WTC11 (cell line): ENCODE data around the gene RNGTT. TPM values are rescaled to one million over a fixed set of nuclear protein-coding genes. Genes with fewer than 3 reads are reported as not detected.

Experiments
- ATAC-seq: fragments of 200-7000 bp; cut with Tn5 transposase; 2 replicates; pipeline ENCODE4 v1.10.0; 2021; ENCODE audit warnings: mild to moderate bottlenecking, moderate library complexity
- CTCF ChIA-PET: fragments of 300-600 bp; sonication (Branson Sonifier 250); formaldehyde crosslinking; loops from one replicate; lab custom pipeline; 2021; ENCODE audit warnings: antibody characterized with exemption; lab: Charles Lee
- POLR2A ChIA-PET: fragments of 350-600 bp; sonication (Branson Sonifier 250); formaldehyde crosslinking; loops from one replicate; lab custom pipeline; 2021; ENCODE audit warnings: antibody characterized with exemption; lab: Charles Lee
- DNase-seq: peaks from one replicate; pipeline ENCODE4 v3.0.0; 2021; ENCODE audit warnings: low spot score
- H3K27ac Mint-ChIP-seq: 2 replicates; pipeline ENCODE4 v1.8.0; 2021; ENCODE audit warnings: mixed read lengths
- H3K27me3 Mint-ChIP-seq: 2 replicates; pipeline ENCODE4 v1.8.0; 2021; ENCODE audit warnings: low read depth, mild to moderate bottlenecking, moderate library complexity, mixed read lengths
- H3K36me3 Mint-ChIP-seq: 2 replicates; pipeline ENCODE4 v1.8.0; 2021; ENCODE audit warnings: mixed read lengths
- H3K4me1 Mint-ChIP-seq: 2 replicates; pipeline ENCODE4 v1.8.0; 2022; ENCODE audit warnings: mixed read lengths
- H3K4me3 Mint-ChIP-seq: 2 replicates; pipeline ENCODE4 v1.8.0; 2021; ENCODE audit warnings: mild to moderate bottlenecking, moderate library complexity, mixed read lengths
- H3K9me3 Mint-ChIP-seq: 2 replicates; pipeline ENCODE4 v1.8.0; 2021; ENCODE audit warnings: mixed read lengths
- ATF1 ChIP-seq: sonication (generic); formaldehyde crosslinking; IDR thresholded peaks from 2 replicates; pipeline ENCODE4 v1.8.1; 2023; ENCODE audit warnings: mild to moderate bottlenecking, moderate library complexity, missing genetic modification reagents
- CDX4 ChIP-seq: fragments of 250-450 bp; sonication (Bioruptor Pico); IDR thresholded peaks from 2 replicates; pipeline ENCODE4 v1.9.0; 2021; ENCODE audit warnings: moderate library complexity, mild to moderate bottlenecking, inconsistent platforms, borderline replicate concordance
- ELF4 ChIP-seq: sonication (generic); formaldehyde crosslinking; IDR thresholded peaks from 2 replicates; pipeline ENCODE4 v1.8.1; 2022; ENCODE audit warnings: low read depth, mild to moderate bottlenecking, moderate library complexity, missing genetic modification reagents
- ESRRA ChIP-seq: sonication (generic); formaldehyde crosslinking; IDR thresholded peaks from 2 replicates; pipeline ENCODE4 v1.8.1; 2022; ENCODE audit warnings: mild to moderate bottlenecking, missing genetic modification reagents, borderline replicate concordance
- ETV6 ChIP-seq: sonication (generic); formaldehyde crosslinking; IDR thresholded peaks from 2 replicates; pipeline ENCODE4 v1.8.1; 2022; ENCODE audit warnings: mild to moderate bottlenecking, missing genetic modification reagents
- MLX ChIP-seq: sonication (generic); formaldehyde crosslinking; IDR thresholded peaks from 2 replicates; pipeline ENCODE4 v1.8.1; 2023; ENCODE audit warnings: mild to moderate bottlenecking, missing genetic modification reagents, moderate library complexity
- MYBL2 ChIP-seq: sonication (generic); formaldehyde crosslinking; IDR thresholded peaks from 2 replicates; pipeline ENCODE4 v1.8.1; 2023; ENCODE audit warnings: mild to moderate bottlenecking, moderate library complexity, missing genetic modification reagents
- OVOL2 ChIP-seq: fragments of 250-450 bp; sonication (Bioruptor Pico); IDR thresholded peaks from 2 replicates; pipeline ENCODE4 v1.9.0; 2021; ENCODE audit warnings: mild to moderate bottlenecking, borderline replicate concordance
- RORB ChIP-seq: fragments of 250-450 bp; sonication (Bioruptor Pico); IDR thresholded peaks from 2 replicates; pipeline ENCODE4 v1.9.0; 2021; ENCODE audit warnings: mild to moderate bottlenecking
- TCF7 ChIP-seq: sonication (generic); formaldehyde crosslinking; IDR thresholded peaks from 2 replicates; pipeline ENCODE4 v1.8.0; 2022; ENCODE audit warnings: mild to moderate bottlenecking, low read depth, missing genetic modification reagents, moderate library complexity
- TP53 ChIP-seq: sonication (generic); formaldehyde crosslinking; IDR thresholded peaks from 2 replicates; pipeline ENCODE4 v1.8.1; 2023; ENCODE audit warnings: mild to moderate bottlenecking, missing genetic modification reagents
- ZBTB21 ChIP-seq: sonication (generic); formaldehyde crosslinking; IDR thresholded peaks from 2 replicates; pipeline ENCODE4 v1.8.1; 2023; ENCODE audit warnings: mild to moderate bottlenecking, missing genetic modification reagents, borderline replicate concordance
- ZNF138 ChIP-seq: sonication (generic); formaldehyde crosslinking; conservative IDR thresholded peaks from 2 replicates; pipeline ENCODE4 v1.8.1; 2022; ENCODE audit warnings: mild to moderate bottlenecking, moderate library complexity, missing genetic modification reagents
- ZNF263 ChIP-seq: sonication (generic); formaldehyde crosslinking; IDR thresholded peaks from 2 replicates; pipeline ENCODE4 v1.8.1; 2022; ENCODE audit warnings: low read depth, mild to moderate bottlenecking, moderate library complexity, missing genetic modification reagents
- ZNF671 ChIP-seq: fragments of 250-450 bp; sonication (Bioruptor Pico); IDR thresholded peaks from 2 replicates; pipeline ENCODE4 v1.8.0; 2021; ENCODE audit warnings: mild to moderate bottlenecking
- ZSCAN18 ChIP-seq: fragments of 250-450 bp; sonication (Bioruptor Pico); IDR thresholded peaks from 2 replicates; pipeline ENCODE4 v2.1.2; 2022; ENCODE audit warnings: mild to moderate bottlenecking, moderate library complexity
- total RNA-seq: library from RNA; stranded (reverse); gene quantifications from 3 replicates; pipeline ENCODE4 v1.2.3, GENCODE V29; 2021
- TF ChIP-seq, protein P1 (sequence below): sonication (generic); formaldehyde crosslinking; IDR thresholded peaks from 2 replicates; pipeline ENCODE4 v1.8.0; 2023; ENCODE audit warnings: missing genetic modification reagents
- TF ChIP-seq, protein P2 (sequence below): sonication (generic); formaldehyde crosslinking; IDR thresholded peaks from 2 replicates; pipeline ENCODE4 v1.8.0; 2023; ENCODE audit warnings: missing genetic modification reagents, mild to moderate bottlenecking, borderline replicate concordance
- TF ChIP-seq, protein P3 (sequence below): sonication (generic); formaldehyde crosslinking; conservative IDR thresholded peaks from 2 replicates; pipeline ENCODE4 v1.8.1; 2023; ENCODE audit warnings: mild to moderate bottlenecking, low read depth, missing genetic modification reagents, moderate library complexity
- TF ChIP-seq, protein P4 (sequence below): sonication (generic); formaldehyde crosslinking; IDR thresholded peaks from 2 replicates; pipeline ENCODE4 v1.8.1; 2022; ENCODE audit warnings: low read depth, mild to moderate bottlenecking, moderate library complexity, missing genetic modification reagents, borderline replicate concordance

RNGTT gene
- total RNA-seq, 1 experiment from 2014 or later, result 20.4 TPM

DNA sequence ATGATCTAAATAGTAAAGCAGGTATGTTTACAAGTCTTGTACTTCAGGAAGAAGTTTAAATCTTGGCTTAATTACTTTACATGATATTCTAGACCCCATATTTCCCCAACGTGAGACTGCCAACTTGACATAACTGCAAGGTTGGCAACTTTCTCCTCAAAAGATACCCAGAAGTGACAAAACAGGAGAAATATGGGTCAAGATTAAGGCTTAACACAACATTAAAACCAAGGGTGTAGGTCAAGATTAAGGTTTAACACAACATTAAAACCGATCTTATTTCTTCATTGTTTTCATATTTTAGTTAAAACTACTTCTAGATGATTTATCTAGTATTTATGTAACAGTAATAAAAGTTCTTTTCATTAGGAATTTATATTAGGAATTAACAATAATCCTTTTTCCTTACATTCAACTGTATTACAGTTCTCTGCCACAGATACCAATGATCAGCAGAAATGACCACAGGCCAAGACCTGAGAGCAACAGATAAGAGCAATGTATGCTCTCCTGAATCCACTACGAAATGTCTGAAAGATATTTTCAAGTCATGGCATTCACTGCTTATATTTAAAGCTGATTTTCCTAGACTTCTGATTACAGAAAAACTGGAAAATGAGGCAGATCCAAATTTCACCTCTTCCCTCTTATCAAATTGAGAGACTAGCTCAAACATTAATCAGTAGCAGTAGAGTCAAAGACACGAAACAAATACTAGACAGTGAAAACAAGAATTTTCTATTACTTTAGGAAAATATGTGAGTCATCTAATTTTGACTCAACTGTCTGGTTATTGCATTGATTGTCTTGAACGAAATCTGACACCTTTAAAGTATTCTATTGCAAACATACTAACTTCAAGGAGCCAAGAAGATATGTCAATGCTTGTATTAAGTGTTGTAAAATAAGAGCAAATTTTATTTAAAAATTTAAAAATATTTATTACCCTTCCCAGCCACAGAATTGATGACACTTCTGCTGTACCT lies 72.3 kb downstream of the RNGTT start (continued):
- TF ChIP-seq ZSCAN18 (CRISPR knock-in tag) (no peak), ZBTB21 (CRISPR knock-in tag) (no peak)
- TF ChIP-seq, all 79 proteins: peak for 0

- DNase-seq (no peak), ATAC-seq (no peak)
- H3K27ac Mint-ChIP-seq, result no peak overlapping the region
- ChIA-PET CTCF (interaction anchor here (1.0 to 3.3 kb wide), 2 partner anchors 9 to 19 kb away, joined by 3 to 20 read pairs; no protein-coding TSS in a partner anchor), POLR2A (no interaction called here)
- H3K36me3 Mint-ChIP-seq, result peaks cover 22% of the 10 kb centered on the region
- no peaks in the 10 kb centered on the region for H3K27me3 Mint-ChIP-seq
- no peak for TF ChIP-seq ATF1 (CRISPR knock-in tag)
- TF ChIP-seq ZNF263, result no peak
- TF ChIP-seq CDX4, result no peak
- no peak for TF ChIP-seq TP53 (CRISPR knock-in tag)
- TF ChIP-seq, protein P1, sequence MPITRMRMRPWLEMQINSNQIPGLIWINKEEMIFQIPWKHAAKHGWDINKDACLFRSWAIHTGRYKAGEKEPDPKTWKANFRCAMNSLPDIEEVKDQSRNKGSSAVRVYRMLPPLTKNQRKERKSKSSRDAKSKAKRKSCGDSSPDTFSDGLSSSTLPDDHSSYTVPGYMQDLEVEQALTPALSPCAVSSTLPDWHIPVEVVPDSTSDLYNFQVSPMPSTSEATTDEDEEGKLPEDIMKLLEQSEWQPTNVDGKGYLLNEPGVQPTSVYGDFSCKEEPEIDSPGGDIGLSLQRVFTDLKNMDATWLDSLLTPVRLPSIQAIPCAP (CRISPR knock-in tag), result no peak
- TF ChIP-seq MYBL2, result no peak
- no peak for TF ChIP-seq ELF4 (CRISPR knock-in tag)
- TF ChIP-seq ESRRA (CRISPR knock-in tag), result no peak
- no peak for TF ChIP-seq RORB (CRISPR knock-in tag)
- TF ChIP-seq TCF7 (CRISPR knock-in tag), result no peak
- TF ChIP-seq, protein P2, sequence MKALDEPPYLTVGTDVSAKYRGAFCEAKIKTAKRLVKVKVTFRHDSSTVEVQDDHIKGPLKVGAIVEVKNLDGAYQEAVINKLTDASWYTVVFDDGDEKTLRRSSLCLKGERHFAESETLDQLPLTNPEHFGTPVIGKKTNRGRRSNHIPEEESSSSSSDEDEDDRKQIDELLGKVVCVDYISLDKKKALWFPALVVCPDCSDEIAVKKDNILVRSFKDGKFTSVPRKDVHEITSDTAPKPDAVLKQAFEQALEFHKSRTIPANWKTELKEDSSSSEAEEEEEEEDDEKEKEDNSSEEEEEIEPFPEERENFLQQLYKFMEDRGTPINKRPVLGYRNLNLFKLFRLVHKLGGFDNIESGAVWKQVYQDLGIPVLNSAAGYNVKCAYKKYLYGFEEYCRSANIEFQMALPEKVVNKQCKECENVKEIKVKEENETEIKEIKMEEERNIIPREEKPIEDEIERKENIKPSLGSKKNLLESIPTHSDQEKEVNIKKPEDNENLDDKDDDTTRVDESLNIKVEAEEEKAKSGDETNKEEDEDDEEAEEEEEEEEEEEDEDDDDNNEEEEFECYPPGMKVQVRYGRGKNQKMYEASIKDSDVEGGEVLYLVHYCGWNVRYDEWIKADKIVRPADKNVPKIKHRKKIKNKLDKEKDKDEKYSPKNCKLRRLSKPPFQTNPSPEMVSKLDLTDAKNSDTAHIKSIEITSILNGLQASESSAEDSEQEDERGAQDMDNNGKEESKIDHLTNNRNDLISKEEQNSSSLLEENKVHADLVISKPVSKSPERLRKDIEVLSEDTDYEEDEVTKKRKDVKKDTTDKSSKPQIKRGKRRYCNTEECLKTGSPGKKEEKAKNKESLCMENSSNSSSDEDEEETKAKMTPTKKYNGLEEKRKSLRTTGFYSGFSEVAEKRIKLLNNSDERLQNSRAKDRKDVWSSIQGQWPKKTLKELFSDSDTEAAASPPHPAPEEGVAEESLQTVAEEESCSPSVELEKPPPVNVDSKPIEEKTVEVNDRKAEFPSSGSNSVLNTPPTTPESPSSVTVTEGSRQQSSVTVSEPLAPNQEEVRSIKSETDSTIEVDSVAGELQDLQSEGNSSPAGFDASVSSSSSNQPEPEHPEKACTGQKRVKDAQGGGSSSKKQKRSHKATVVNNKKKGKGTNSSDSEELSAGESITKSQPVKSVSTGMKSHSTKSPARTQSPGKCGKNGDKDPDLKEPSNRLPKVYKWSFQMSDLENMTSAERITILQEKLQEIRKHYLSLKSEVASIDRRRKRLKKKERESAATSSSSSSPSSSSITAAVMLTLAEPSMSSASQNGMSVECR (CRISPR knock-in tag), result no peak
- TF ChIP-seq, protein P3, sequence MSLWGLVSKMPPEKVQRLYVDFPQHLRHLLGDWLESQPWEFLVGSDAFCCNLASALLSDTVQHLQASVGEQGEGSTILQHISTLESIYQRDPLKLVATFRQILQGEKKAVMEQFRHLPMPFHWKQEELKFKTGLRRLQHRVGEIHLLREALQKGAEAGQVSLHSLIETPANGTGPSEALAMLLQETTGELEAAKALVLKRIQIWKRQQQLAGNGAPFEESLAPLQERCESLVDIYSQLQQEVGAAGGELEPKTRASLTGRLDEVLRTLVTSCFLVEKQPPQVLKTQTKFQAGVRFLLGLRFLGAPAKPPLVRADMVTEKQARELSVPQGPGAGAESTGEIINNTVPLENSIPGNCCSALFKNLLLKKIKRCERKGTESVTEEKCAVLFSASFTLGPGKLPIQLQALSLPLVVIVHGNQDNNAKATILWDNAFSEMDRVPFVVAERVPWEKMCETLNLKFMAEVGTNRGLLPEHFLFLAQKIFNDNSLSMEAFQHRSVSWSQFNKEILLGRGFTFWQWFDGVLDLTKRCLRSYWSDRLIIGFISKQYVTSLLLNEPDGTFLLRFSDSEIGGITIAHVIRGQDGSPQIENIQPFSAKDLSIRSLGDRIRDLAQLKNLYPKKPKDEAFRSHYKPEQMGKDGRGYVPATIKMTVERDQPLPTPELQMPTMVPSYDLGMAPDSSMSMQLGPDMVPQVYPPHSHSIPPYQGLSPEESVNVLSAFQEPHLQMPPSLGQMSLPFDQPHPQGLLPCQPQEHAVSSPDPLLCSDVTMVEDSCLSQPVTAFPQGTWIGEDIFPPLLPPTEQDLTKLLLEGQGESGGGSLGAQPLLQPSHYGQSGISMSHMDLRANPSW (CRISPR knock-in tag), result no peak
- TF ChIP-seq, protein P4, sequence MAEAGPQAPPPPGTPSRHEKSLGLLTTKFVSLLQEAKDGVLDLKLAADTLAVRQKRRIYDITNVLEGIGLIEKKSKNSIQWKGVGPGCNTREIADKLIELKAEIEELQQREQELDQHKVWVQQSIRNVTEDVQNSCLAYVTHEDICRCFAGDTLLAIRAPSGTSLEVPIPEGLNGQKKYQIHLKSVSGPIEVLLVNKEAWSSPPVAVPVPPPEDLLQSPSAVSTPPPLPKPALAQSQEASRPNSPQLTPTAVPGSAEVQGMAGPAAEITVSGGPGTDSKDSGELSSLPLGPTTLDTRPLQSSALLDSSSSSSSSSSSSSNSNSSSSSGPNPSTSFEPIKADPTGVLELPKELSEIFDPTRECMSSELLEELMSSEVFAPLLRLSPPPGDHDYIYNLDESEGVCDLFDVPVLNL, result no peak
- no peak for TF ChIP-seq ETV6 (CRISPR knock-in tag)
- no peak for TF ChIP-seq MLX (CRISPR knock-in tag)
- TF ChIP-seq OVOL2 (CRISPR knock-in tag), result no peak
- TF ChIP-seq ZNF671 (CRISPR knock-in tag), result no peak
- TF ChIP-seq ZNF138 (CRISPR knock-in tag), result no peak
- peaks cover 4% of the 10 kb centered on the region for H3K9me3 Mint-ChIP-seq
- H3K4me3 Mint-ChIP-seq, result no peak overlapping the region
- no peaks in the 10 kb centered on the region for H3K4me1 Mint-ChIP-seq
Measured at GRCh38 chr6:88890394-88890793, 73.0 kb downstream of the RNGTT start.
